Aorta (tissue), 5 donors: ENCODE results near the gene MGAT2. TPM values are rescaled to one million over a fixed set of nuclear protein-coding genes. Genes with fewer than 3 reads are reported as not detected.
"Not testable (repeated sequence)": the region's sequence is repeated elsewhere in the genome, so short reads cannot be mapped to it uniquely, and the experiment has no call there.

ENCODE experiments used
- ATAC-seq: fragments of 200-7000 bp; cut with Tn5 transposase; one replicate; pipeline ENCODE4 v1.9.1; 2022; ENCODE audit warnings: moderate library complexity; ENCODE audit not compliant: low FRiP score
- DNase-seq, 2 donors: peaks; one replicate each; pipeline ENCODE4 v3.0.0-alpha.2; 2020
- H3K27ac ChIP-seq, 2 donors: one replicate each; pipeline ENCODE4 v1.5.1; 2013; ENCODE audit warnings: low read length in 2 of 2, mild to moderate bottlenecking in 2 of 2, moderate library complexity in 2 of 2, control low read depth in 1 of 2, inconsistent platforms in 1 of 2, low read depth in 1 of 2
- H3K27me3 ChIP-seq, 2 donors: one replicate each; pipeline ENCODE4 v1.6.1; 2013; ENCODE audit warnings: control low read depth in 1 of 2, low read length in 1 of 2, mild to moderate bottlenecking in 1 of 2, moderate library complexity in 1 of 2; ENCODE audit not compliant: insufficient read depth in 2 of 2, control insufficient read depth in 1 of 2
- H3K36me3 ChIP-seq, 2 donors: one replicate each; pipeline ENCODE4 v1.6.1; 2013; ENCODE audit warnings: control low read depth in 1 of 2, low read length in 1 of 2, mild to moderate bottlenecking in 1 of 2; ENCODE audit not compliant: insufficient read depth in 2 of 2, control insufficient read depth in 1 of 2
- H3K4me1 ChIP-seq, 2 donors: one replicate each; pipeline ENCODE4 v1.6.1; 2013; ENCODE audit warnings: low read length in 2 of 2, control low read depth in 1 of 2, mild to moderate bottlenecking in 1 of 2, moderate library complexity in 1 of 2; ENCODE audit not compliant: insufficient read depth in 2 of 2, control insufficient read depth in 1 of 2
- H3K4me3 ChIP-seq, 2 donors: one replicate each; pipeline ENCODE4 v1.5.1; 2013; ENCODE audit warnings: low read length in 2 of 2, control low read depth in 1 of 2, mild to moderate bottlenecking in 1 of 2
- H3K9me3 ChIP-seq: one replicate; pipeline ENCODE4 v1.6.1; 2013; ENCODE audit warnings: mild to moderate bottlenecking, low read length; ENCODE audit not compliant: control insufficient read depth
- WGBS, 2 donors: extraction: QIAGEN DNeasy Blood & Tissue Kit; methylation state at CpG; one replicate each; pipeline ENCODE4 v1.1.7; 2013; 5-methylcytosine and 5-hydroxymethylcytosine counted together
- intact Hi-C, 2 donors: fragments of 100-400 bp; cut with DNase I; formaldehyde crosslinking; loops; one replicate each; pipeline versions ENCODE4 v1.14.2 to v1.15.0; 2022
- polyA plus RNA-seq, 2 donors: library from polyadenylated mRNA; stranded (reverse); fragments of 200-250 nt; gene quantifications; one replicate each; pipeline ENCODE4 v1.2.3, GENCODE V29; 2013
- total RNA-seq, 2 donors: library from RNA; stranded (reverse); fragmentation: NEBNext Ultra II Directional; extraction: Animal tissue kit (Norgen Biotek cat#: 25700); gene quantifications; one replicate each; pipeline ENCODE4 v1.2.1, GENCODE V29; 2021
- donor health status: healthy with polysubstance abuse.
- donor health status: Bipolar disorder and iron deficiency.
- donor health status: DM: no; HTN: no; CAD: no.
- donor health status: DM: no; HTN: no; CAD: no.
- donor health status: DM: yes; HTN: yes; CAD: no.

Gene MGAT2
- total and polyA plus RNA-seq, 4 donors, result 10.6 to 28.9 (median 21.9) TPM

GRCh38 chr14:49637534-49638078 is 17.0 kb downstream of the MGAT2 start:
- intact Hi-C loops, result loop anchor here (5.0 to 10.0 kb wide), 2 partner anchors 55 to 217 kb away; partner anchors contain the start of genes NEMF (in 2 of the 2) and KLHDC1 (in 1 of the 2)
- Histone ChIP-seq H3K27me3 (no peaks in the 10 kb centered on the region), H3K4me3 (no peak overlapping the region), H3K4me1 (peaks cover 0 to 3% of the 10 kb centered on the region in 2 donors), H3K27ac (no peak overlapping the region), H3K36me3 (no peaks in the 10 kb centered on the region), H3K9me3 (no peaks in the 10 kb centered on the region)
- WGBS, 2 donors, result 86 to 87% methylated on average over 3 of the region's 3 CpGs
- DNase-seq (no peak), ATAC-seq (no peak)

GRCh38 chr14:49640540-49641417 is 20.2 kb downstream of the MGAT2 start:
- Histone ChIP-seq H3K27ac (no peak overlapping the region), H3K27me3 (no peaks in the 10 kb centered on the region), H3K4me1 (peaks cover 0 to 3% of the 10 kb centered on the region in 2 donors), H3K36me3 (no peaks in the 10 kb centered on the region), H3K9me3 (no peaks in the 10 kb centered on the region), H3K4me3 (no peak overlapping the region)
- no peak for DNase-seq
- 91 to 95% methylated on average over 7 of the region's 7 CpGs for WGBS, 2 donors
- ATAC-seq, result no peak
- intact Hi-C loops, result no loop called here

GRCh38 chr14:49641697-49642129 is 21.1 kb downstream of the MGAT2 start:
- Histone ChIP-seq H3K4me3 (no peak overlapping the region), H3K36me3 (no peaks in the 10 kb centered on the region), H3K27ac (no peak overlapping the region), H3K27me3 (no peaks in the 10 kb centered on the region), H3K4me1 (no peaks in the 10 kb centered on the region), H3K9me3 (no peaks in the 10 kb centered on the region)
- no peak for ATAC-seq
- 62 to 70% methylated on average over 8 of the region's 8 CpGs for WGBS, 2 donors
- no peak for DNase-seq
- intact Hi-C loops, result no loop called here

GRCh38 chr14:49642163-49642562 is 21.6 kb downstream of the MGAT2 start:
- DNase-seq (no peak), ATAC-seq (no peak)
- Histone ChIP-seq H3K4me1 (no peaks in the 10 kb centered on the region), H3K27ac (no peak overlapping the region), H3K27me3 (no peaks in the 10 kb centered on the region), H3K4me3 (no peak overlapping the region), H3K9me3 (no peaks in the 10 kb centered on the region), H3K36me3 (no peaks in the 10 kb centered on the region)
- intact Hi-C loops, result no loop called here

GRCh38 chr14:49653508-49653907 is 32.9 kb downstream of the MGAT2 start:
- 93 to 95% methylated on average over 6 of the region's 6 CpGs for WGBS, 2 donors
- intact Hi-C loops, result no loop called here
- no peak for ATAC-seq

GRCh38 chr14:49654511-49654910 is 33.9 kb downstream of the MGAT2 start:
- 95% methylated on average over 3 of the region's 3 CpGs for WGBS, 2 donors
- no peaks in the 10 kb centered on the region for H3K27me3 ChIP-seq
- intact Hi-C loops, result no loop called here

More at GRCh38 chr14:49653508-49653907, 32.9 kb downstream of the MGAT2 start:
- DNase-seq, result no peak
- no peak overlapping the region for H3K4me3 ChIP-seq
- no peak overlapping the region for H3K27ac ChIP-seq
- H3K36me3 ChIP-seq, result no peaks in the 10 kb centered on the region
- no peaks in the 10 kb centered on the region for H3K9me3 ChIP-seq
- no peaks in the 10 kb centered on the region for H3K27me3 ChIP-seq
- H3K4me1 ChIP-seq, result no peaks in the 10 kb centered on the region

GRCh38 chr14:49657500-49657899 is 36.9 kb downstream of the MGAT2 start:
- H3K4me3 ChIP-seq, H3K27ac ChIP-seq, H3K4me1 ChIP-seq, H3K27me3 ChIP-seq, H3K9me3 ChIP-seq, DNase-seq, H3K36me3 ChIP-seq, ATAC-seq, intact Hi-C loops: not testable (repeated sequence)
- 91 to 95% methylated on average over 6 of the region's 6 CpGs for WGBS, 2 donors

More at GRCh38 chr14:49654511-49654910, 33.9 kb downstream of the MGAT2 start:
- Histone ChIP-seq H3K4me3 (no peak overlapping the region), H3K9me3 (no peaks in the 10 kb centered on the region), H3K27ac (no peak overlapping the region), H3K4me1 (no peaks in the 10 kb centered on the region), H3K36me3 (no peaks in the 10 kb centered on the region)
- DNase-seq (no peak), ATAC-seq (no peak)

- WGBS, 2 donors, result 86 to 94% methylated on average over 2 of the region's 2 CpGs
- Histone ChIP-seq H3K4me1 (no peaks in the 10 kb centered on the region), H3K4me3 (no peak overlapping the region), H3K27ac (no peak overlapping the region), H3K36me3 (no peaks in the 10 kb centered on the region), H3K9me3 (no peaks in the 10 kb centered on the region), H3K27me3 (no peaks in the 10 kb centered on the region)
- intact Hi-C loops, result no loop called here
- DNase-seq (no peak), ATAC-seq (no peak)
Measured at GRCh38 chr14:49659526-49660455, 39.2 kb downstream of the MGAT2 start.
